Gastroesophageal sphincter (tissue), 4 donors: Measurements from ENCODE around the gene PTGIR. TPM values are rescaled to one million over a fixed set of nuclear protein-coding genes. Genes with fewer than 3 reads are reported as not detected.

ENCODE experiments used
- ATAC-seq: fragments of 150-250 bp; one replicate; pipeline ENCODE4 v1.9.1; 2016; ENCODE audit warnings: mild to moderate bottlenecking, moderate library complexity
- H3K27ac ChIP-seq, 4 donors: fragments of 200-600 bp; sonication (generic) in 3 of 4; 1 replicate in 3 of 4; 2 replicates in 1 of 4; pipeline ENCODE4 v1.5.1; 2016 to 2019
- H3K27me3 ChIP-seq: fragments of 200-600 bp; sonication (generic); one replicate; pipeline ENCODE4 v1.5.1; 2019
- H3K36me3 ChIP-seq, 2 donors: fragments of 200-600 bp; sonication (generic); one replicate each; pipeline ENCODE4 v1.5.1; 2019; ENCODE audit warnings: control low read depth in 1 of 2
- H3K4me1 ChIP-seq, 3 donors: fragments of 200-600 bp; sonication (generic); 1 replicate in 2 of 3; 2 replicates in 1 of 3; pipeline ENCODE4 v1.5.1; 2016 to 2019; ENCODE audit warnings: control low read depth in 2 of 3
- H3K4me3 ChIP-seq, 2 donors: fragments of 200-600 bp; sonication (generic); one replicate each; pipeline ENCODE4 v1.5.1; 2019; ENCODE audit warnings: mild to moderate bottlenecking in 1 of 2, moderate library complexity in 1 of 2
- H3K9me3 ChIP-seq, 3 donors: fragments of 200-600 bp; sonication (generic); one replicate each; pipeline ENCODE4 v1.5.1; 2017 to 2019; ENCODE audit warnings: control low read depth in 2 of 3
- EP300 ChIP-seq: sonication (generic); formaldehyde crosslinking; IDR thresholded peaks from one replicate; pipeline ENCODE4 v1.6.1; 2017; ENCODE audit warnings: antibody characterized with exemption, mild to moderate bottlenecking
- POLR2A ChIP-seq, 2 donors: fragments of 450-650 bp; IDR thresholded peaks; one replicate each; pipeline ENCODE4 v1.6.1; 2017; ENCODE audit warnings: antibody characterized with exemption in 2 of 2, mild to moderate bottlenecking in 2 of 2, moderate library complexity in 1 of 2
- POLR2AphosphoS5 ChIP-seq: sonication (generic); formaldehyde crosslinking; IDR thresholded peaks from one replicate; pipeline ENCODE4 v1.6.1; 2017; ENCODE audit warnings: antibody characterized with exemption
- WGBS, 2 donors: methylation state at CpG; one replicate each; pipeline ENCODE4 v1.1.5; 2018; ENCODE audit warnings: low coverage in 1 of 2; 5-methylcytosine and 5-hydroxymethylcytosine counted together
- total RNA-seq, 4 donors: library from RNA; depleted of rRNA; stranded (reverse); fragments of >200 nt; gene quantifications; one replicate each; pipeline ENCODE4 v1.1.0, GENCODE V29; 2016
- TF ChIP-seq, protein P1 (sequence below), 4 experiments: fragments of 200-600 bp in 2 of 4; fragments of 450-650 bp in 2 of 4; sonication (generic) in 1 of 4; IDR thresholded peaks; one replicate each; pipeline ENCODE4 v1.5.1; 2017 to 2019; ENCODE audit warnings: antibody characterized with exemption in 4 of 4, mild to moderate bottlenecking in 2 of 4, moderate library complexity in 2 of 4

The PTGIR gene
- total RNA-seq, 4 donors from 2014 or later = 3.6 to 5.9 (median 4.3) TPM

DNA sequence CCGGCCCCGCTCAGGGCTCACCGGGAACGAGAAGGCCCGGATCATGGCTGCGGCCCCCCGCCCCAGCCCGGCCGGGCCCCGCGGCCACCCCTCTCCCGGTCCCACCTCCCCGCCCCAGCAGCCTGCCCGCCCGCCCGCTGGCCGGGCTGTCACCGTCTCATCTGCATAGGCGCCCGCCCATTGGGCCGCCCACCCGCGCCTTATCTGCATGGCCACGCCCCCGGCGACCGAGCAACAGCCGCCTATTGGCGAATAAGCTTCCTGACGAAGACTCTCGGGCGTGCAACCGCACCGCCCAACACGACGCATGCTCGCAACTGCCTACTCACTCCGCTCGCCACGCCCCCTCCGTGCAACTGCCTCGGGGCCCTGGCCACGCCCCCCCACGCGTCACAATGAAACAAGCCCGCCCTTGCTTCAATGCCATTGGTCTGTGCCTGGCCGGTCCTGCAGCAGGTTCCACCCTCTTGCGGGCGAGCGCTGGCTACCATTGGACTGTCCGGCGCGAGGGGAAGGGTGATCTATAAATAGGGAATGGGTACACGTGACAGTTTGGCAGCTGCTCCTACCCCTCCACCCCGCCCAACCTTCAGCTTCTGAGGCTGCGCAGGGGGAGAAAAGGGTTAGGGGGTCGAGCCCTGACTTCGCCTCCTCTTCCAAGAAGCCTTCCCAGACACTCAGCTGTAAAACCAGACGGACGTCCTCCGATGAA lies 36.3 kb upstream of the PTGIR start, which contains the start of gene DACT3:
DACT3 (minus strand) TSS at position 163 of the 712 bp plus-strand sequence; CDS start at position 45, 118 bp downstream.
- H3K36me3 ChIP-seq = no peaks in the 10 kb centered on the region
- peaks cover 0 to 55% (median 23%) of the 10 kb centered on the region in 3 donors for H3K4me1 ChIP-seq
- 0% methylated on average over 7 of the region's 61 CpGs; no CpG with 5 or more reads in 1 of the 2 donors for WGBS, 2 donors
- H3K9me3 ChIP-seq = no peaks in the 10 kb centered on the region
- peak within 1 kb of the TSS; percentile 36 to 61 for H3K4me3 ChIP-seq
- peak; percentile 94 for ATAC-seq
- TF ChIP-seq, protein P1, sequence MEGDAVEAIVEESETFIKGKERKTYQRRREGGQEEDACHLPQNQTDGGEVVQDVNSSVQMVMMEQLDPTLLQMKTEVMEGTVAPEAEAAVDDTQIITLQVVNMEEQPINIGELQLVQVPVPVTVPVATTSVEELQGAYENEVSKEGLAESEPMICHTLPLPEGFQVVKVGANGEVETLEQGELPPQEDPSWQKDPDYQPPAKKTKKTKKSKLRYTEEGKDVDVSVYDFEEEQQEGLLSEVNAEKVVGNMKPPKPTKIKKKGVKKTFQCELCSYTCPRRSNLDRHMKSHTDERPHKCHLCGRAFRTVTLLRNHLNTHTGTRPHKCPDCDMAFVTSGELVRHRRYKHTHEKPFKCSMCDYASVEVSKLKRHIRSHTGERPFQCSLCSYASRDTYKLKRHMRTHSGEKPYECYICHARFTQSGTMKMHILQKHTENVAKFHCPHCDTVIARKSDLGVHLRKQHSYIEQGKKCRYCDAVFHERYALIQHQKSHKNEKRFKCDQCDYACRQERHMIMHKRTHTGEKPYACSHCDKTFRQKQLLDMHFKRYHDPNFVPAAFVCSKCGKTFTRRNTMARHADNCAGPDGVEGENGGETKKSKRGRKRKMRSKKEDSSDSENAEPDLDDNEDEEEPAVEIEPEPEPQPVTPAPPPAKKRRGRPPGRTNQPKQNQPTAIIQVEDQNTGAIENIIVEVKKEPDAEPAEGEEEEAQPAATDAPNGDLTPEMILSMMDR (IDR thresholded peaks at IDR 0.05) = peak in 2 of 4 experiments; percentile 21 to 31
- TF ChIP-seq EP300 = no peak
- TF ChIP-seq POLR2AphosphoS5 = peak; percentile 6
- peak; percentile 57 to 67 for TF ChIP-seq POLR2A (IDR thresholded peaks at IDR 0.05)
- H3K27ac ChIP-seq = peak within 1 kb of the TSS; percentile 45 to 95 (median 92)
- H3K27me3 ChIP-seq = no peaks in the 10 kb centered on the region

DNA sequence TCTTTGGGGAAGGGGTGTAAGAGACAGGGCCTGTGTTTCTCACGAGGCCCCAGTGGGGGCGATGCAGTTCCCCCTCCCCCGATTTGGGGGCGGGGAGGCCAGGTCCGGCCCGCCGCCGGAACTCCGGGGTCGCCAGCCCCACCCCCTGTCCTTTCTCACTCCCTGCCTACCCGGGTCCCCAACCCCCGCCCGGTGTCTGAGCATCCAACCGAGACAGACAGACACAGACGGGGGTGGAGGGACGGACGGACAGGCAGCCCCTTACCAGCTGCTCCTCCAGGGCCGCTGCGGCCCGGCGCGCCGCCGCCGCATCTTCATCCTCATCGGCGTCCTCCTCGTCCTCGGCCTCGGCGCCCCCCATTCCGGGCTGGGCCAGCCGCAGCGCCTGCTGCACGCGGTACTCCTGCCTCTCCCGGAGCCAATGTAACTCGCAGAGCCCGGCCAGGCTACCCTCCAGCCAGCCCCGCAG lies 35.7 kb upstream of the PTGIR start:
- Histone ChIP-seq H3K27me3 (no peaks in the 10 kb centered on the region), H3K4me1 (peaks cover 0 to 60% (median 23%) of the 10 kb centered on the region in 3 donors), H3K36me3 (no peaks in the 10 kb centered on the region), H3K4me3 (peak overlapping the region; percentile 36 to 61), H3K9me3 (no peaks in the 10 kb centered on the region), H3K27ac (peak overlapping the region; percentile 44 to 95 (median 92))
- no CpG with 5 or more reads among the region's 40 CpGs for WGBS, 2 donors
- no peak for ATAC-seq
- TF ChIP-seq POLR2AphosphoS5 = no peak

DNA sequence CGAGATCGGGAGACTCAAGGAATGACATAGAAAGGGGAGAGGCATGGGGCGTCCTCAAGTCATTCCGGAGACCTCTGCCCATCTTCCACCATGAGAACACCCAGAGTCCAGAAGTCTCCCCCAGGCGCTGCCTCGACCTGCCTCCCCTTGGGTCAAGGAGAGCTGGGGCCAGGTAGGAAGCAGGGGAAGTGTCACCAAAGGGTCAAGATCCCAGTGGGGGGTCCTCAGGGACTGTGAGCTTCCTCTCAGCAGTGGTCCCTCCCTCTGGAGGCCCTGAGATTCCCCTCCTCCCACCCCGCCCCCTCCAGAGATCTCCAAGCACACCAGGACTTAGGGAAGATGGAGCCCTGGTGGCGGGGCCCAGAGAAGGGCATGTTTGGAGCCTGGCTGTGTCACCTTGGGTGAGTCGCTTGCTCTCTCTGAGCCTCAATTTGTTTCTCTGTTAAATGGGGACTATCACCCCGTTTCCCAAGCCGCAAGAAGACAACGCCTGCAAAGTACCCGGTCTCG lies 35.2 kb upstream of the PTGIR start:
- TF ChIP-seq POLR2AphosphoS5 (no peak), POLR2A (IDR thresholded peaks at IDR 0.05) (no peak), EP300 (no peak)
- TF ChIP-seq, protein P1 (IDR thresholded peaks at IDR 0.05) = no peak
- 2% methylated on average over 8 of the region's 14 CpGs; no CpG with 5 or more reads in 1 of the 2 donors for WGBS, 2 donors
- H3K4me3 ChIP-seq = peak overlapping the region; percentile 36 to 61
- H3K27ac ChIP-seq = peak overlapping the region; percentile 44 to 95 (median 92)
- H3K36me3 ChIP-seq = no peaks in the 10 kb centered on the region
- peaks cover 0 to 65% (median 24%) of the 10 kb centered on the region in 3 donors for H3K4me1 ChIP-seq
- no peak for ATAC-seq
- H3K27me3 ChIP-seq = no peaks in the 10 kb centered on the region
- H3K9me3 ChIP-seq = no peaks in the 10 kb centered on the region

DNA sequence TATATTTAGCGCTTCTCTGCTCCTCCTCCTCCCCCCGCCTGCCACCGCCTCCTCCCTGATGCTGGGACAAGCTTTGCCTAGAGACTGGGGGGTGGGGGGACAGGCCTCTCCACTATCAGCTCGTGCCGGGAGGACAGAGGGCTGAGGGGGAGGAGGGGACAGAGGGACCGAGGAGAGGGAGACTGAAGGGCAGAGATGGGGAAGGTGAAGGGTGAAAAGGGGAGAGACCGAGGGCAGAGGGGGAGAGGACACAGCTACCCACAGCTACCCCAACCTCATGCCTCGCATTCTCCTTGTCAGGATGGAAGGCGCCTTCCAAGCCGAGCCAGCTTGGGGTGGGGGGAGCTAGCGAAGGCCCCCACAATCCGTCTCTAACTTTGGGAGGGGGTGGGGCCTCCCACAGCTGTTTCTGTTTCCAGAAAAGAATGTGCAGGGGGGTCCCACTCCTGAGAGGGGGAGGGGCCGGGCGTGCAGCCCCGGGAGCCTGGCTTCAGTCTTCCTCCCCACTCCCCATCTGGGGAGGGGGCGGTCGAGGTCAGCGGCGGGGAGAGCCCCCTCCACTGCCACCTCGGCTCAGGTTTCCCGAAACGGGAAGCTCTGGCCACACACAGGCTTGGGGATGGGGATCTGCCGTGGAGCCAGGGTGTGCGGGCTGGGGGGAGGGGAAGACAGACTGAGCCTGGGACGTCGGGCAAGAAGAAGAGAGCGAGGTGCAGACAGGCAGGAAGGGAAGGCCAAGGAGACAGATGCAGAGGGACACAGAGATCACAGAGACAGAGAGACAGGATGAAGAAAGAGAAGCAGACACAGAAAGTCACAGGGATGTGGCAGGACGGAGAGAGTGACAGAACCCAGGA lies 34.5 kb upstream of the PTGIR start:
- WGBS, 2 donors = 2 to 4% methylated on average over 4 to 7 of the region's 28 CpGs
- peak overlapping the region; percentile 36 to 61 for H3K4me3 ChIP-seq
- TF ChIP-seq POLR2A (IDR thresholded peaks at IDR 0.05) (no peak), EP300 (no peak), POLR2AphosphoS5 (no peak)
- TF ChIP-seq, protein P1 (IDR thresholded peaks at IDR 0.05) = no peak
- peaks cover 0 to 72% (median 31%) of the 10 kb centered on the region in 3 donors for H3K4me1 ChIP-seq
- peak overlapping the region; percentile 44 to 95 (median 92) for H3K27ac ChIP-seq
- H3K27me3 ChIP-seq = no peaks in the 10 kb centered on the region
- H3K36me3 ChIP-seq = no peaks in the 10 kb centered on the region
- no peak for ATAC-seq
- H3K9me3 ChIP-seq = no peaks in the 10 kb centered on the region

DNA sequence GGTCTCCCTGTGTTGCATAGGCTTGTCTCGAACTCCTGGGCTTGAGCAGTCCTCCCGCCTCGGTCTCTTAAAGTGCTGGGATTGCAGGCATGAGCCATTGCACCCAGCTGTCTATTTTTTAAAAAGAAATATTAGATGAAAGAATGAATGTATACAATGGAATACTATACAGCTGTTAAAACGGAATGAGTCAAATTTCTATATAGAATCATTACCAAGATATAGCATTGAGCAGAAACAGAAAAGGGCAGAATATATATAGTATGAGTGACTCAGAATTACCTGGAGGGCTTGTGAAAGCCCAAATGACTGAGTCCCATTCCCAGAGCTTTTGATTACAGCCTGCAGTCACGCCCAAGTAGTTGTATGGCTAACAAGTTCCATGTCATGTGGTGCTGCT lies 31.7 kb upstream of the PTGIR start:
- Histone ChIP-seq H3K27me3 (no peaks in the 10 kb centered on the region), H3K4me1 (peaks cover 0 to 85% (median 29%) of the 10 kb centered on the region in 3 donors), H3K4me3 (no peak overlapping the region), H3K9me3 (no peaks in the 10 kb centered on the region), H3K27ac (peak overlapping the region in 3 of 4 donors; percentile 63 to 89 (median 83)), H3K36me3 (peaks cover 0 to 12% of the 10 kb centered on the region in 2 donors)
- ATAC-seq = no peak
- TF ChIP-seq, protein P1 (IDR thresholded peaks at IDR 0.05) = no peak
- no peak for TF ChIP-seq POLR2AphosphoS5
- no peak for TF ChIP-seq POLR2A (IDR thresholded peaks at IDR 0.05)
- no peak for TF ChIP-seq EP300
- WGBS, 2 donors = 53 to 93% methylated on average over 2 to 5 of the region's 5 CpGs
